GM12875 (cell line): ENCODE results near the gene TFRC.
A peak's percentile ranks its signal among the peaks of the same experiment; 100 is the strongest.
"Not testable (repeated sequence)": the region's sequence is repeated elsewhere in the genome, so short reads cannot be mapped to it uniquely, and the experiment has no call there.

Experiments
- H3K4me3 ChIP-seq: one replicate; pipeline ENCODE4 v1.5.1; 2011; ENCODE audit warnings: low read depth, low read length, control low read depth
- CTCF ChIP-seq: IDR thresholded peaks from 2 replicates; pipeline ENCODE4 v1.5.1; 2011; ENCODE audit warnings: low read depth, mild to moderate bottlenecking, control low read depth, inconsistent platforms, low read length, moderate library complexity, borderline replicate concordance; ENCODE audit not compliant: insufficient read depth

Gene TFRC

GRCh38 chr3:196079682-196080081, 2.2 kb downstream of the TFRC start:
- no peak for TF ChIP-seq CTCF
- peak overlapping the region; percentile 100 for H3K4me3 ChIP-seq

GRCh38 chr3:196075013-196075412, 6.9 kb downstream of the TFRC start:
- no peak overlapping the region for H3K4me3 ChIP-seq
- no peak for TF ChIP-seq CTCF

GRCh38 chr3:196073255-196073753, 8.6 kb downstream of the TFRC start:
- no peak overlapping the region for H3K4me3 ChIP-seq
- peak; percentile 73 for TF ChIP-seq CTCF

- H3K4me3 ChIP-seq: no peak overlapping the region
- TF ChIP-seq CTCF: no peak
Measured at GRCh38 chr3:196072313-196072712, 9.6 kb downstream of the TFRC start.

GRCh38 chr3:196068812-196069211, 13.1 kb downstream of the TFRC start:
- H3K4me3 ChIP-seq: not testable (repeated sequence)

GRCh38 chr3:196067439-196067838, 14.5 kb downstream of the TFRC start:
- TF ChIP-seq CTCF: no peak
- H3K4me3 ChIP-seq: no peak overlapping the region

GRCh38 chr3:196063971-196064370, 17.9 kb downstream of the TFRC start:
- TF ChIP-seq CTCF: no peak

GRCh38 chr3:196063456-196063855, 18.4 kb downstream of the TFRC start:
- no peak for TF ChIP-seq CTCF
- H3K4me3 ChIP-seq: no peak overlapping the region

More at GRCh38 chr3:196063971-196064370, 17.9 kb downstream of the TFRC start:
- H3K4me3 ChIP-seq: no peak overlapping the region
